Activated CD8-positive, alpha-beta memory T cell treated with anti-CD3 and anti-CD28 coated beads, Interleukin-2, amount 50 U/mL, for 48 hours (primary cell): ENCODE measurements around the gene PLXNA4.

Experiments
- DNase-seq: peaks from one replicate; pipeline ENCODE4 v3.0.0-alpha.2; 2020

The PLXNA4 gene

DNA sequence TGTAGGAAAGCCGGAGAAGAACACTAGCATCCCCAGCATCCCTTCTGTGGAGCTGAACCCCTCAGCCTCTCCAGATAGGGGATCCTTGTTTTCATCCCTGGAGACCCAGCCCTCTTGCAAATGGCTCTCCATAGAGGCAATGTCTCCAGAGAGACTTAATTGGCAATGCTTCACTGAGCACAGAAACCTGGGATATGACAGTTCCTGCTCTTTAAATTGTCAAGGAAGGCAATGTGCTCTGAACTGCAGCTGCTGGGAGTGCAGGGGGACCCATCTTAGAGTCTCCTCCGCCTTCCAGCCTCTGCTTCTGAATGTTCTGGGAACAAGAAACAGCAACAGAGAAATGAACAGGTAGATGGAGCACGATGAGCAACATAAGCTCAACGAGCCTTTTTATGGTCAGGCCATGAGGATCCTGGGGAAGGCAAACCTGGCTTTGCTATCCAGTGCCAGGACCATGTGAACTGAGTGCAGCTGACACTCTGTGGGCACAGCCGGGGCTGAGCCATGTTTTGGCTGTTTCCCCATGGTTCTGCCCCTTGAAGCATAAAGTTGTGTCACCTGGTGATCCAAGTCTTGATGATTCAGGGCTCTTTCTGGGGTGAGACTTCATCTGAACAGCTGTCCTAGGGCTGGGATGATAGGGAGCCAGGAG lies 481.0 kb downstream of the PLXNA4 start:
- no peak for DNase-seq

- DNase-seq: no peak
These were observed 484.2 kb downstream of the PLXNA4 start for GRCh38 chr7:132092106-132092505.

DNA sequence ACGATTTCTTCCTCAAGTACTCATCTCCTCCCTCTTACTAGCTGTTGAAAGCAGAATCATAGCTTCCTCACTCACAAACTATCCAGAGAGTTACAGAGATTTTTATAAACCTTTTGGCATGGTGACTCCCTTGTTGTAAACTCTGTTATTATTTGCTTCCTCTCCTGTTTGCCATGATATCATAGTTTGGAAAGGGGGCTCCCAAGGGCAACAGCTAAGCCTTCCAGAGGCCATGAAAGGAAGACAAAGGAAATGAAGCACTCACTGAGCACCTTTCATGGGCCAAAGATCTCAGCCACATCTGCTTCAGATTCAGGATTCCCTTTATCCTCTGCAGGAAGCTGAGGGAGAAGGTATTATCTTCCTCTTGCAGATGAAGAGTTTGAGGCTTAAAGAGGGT lies 484.6 kb downstream of the PLXNA4 start:
- DNase-seq: no peak

- no peak for DNase-seq
These were observed 485.8 kb downstream of the PLXNA4 start for GRCh38 chr7:132090444-132090843.

DNA sequence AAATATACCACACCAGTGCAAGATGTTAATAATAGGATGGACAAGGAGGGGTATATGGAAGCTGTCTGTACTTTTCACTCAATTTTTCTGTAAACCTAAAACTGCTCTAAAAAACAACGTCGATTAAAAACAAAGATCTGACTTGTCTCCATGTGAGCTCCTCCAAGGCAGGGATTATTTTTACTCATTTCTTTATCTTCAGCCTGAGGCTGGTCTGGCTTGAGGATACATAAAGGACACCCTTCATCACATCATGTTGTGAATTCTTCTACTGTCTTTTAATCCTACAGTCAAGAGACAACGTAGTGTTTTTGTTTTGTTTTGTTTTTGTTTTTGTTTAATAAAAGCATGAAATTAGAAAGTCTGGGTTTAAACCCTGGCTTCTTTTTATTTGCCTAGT lies 486.9 kb downstream of the PLXNA4 start:
- DNase-seq: no peak

GRCh38 chr7:132087421-132087820 lies 488.8 kb downstream of the PLXNA4 start:
- no peak for DNase-seq

DNA sequence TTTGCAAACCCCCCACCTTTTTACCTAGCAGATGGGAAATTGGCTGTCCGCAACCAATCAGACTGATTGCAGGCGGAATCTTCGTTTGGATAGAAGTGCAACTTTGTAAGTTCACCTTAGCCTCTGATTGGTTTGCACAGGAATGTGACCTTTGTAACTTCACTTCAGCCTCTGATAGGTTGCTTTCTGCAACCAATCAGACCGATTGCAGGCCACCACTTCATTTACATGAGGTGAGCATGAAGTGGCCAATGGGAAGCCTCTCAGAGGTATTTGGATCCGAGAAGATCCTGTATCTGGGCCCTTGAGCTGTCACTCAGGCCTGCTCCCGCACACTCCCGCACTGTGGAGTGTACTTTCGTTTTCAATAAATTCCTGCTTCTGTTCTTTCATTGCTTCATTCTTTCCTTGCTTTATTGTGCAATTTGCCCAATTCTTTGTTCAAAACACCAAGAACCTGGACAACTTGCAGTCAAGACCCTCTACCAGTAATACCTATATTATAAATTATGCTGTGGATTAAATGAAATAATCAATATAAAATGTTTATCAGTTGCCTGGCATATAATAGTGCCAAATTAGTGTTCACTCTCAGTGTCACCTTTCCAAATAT lies 491.4 kb downstream of the PLXNA4 start:
- no peak for DNase-seq

DNA sequence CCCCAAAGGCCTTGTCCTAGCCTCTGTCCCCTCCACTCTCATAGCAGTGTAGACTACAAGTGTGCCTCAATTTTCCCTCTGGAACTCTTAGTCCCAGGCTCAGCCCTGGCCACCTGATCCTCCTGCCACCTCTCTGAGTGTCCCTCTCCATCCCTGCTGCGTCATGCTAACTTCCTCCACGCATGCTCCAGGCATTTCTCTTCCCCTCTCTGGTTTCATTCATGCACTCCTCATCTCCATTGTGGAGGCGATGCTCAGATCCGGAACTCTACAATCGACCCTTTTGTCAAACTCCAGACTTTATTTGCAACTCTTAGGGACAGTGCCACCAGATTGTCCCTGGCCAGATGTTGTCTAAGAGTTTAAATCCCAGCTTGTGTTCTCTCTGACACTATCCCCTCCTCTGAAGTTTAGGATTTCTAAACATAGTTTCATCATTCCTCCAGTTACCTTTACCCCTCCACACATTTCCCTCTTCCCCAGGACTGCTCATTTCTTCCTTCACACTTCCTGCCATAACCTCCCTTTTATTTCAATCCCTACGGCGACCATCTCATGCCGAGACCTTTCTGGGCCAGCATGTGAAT lies 492.6 kb downstream of the PLXNA4 start:
- DNase-seq: no peak

GRCh38 chr7:132083126-132083525 lies 493.1 kb downstream of the PLXNA4 start:
- DNase-seq: no peak

GRCh38 chr7:132082394-132082793 lies 493.9 kb downstream of the PLXNA4 start:
- no peak for DNase-seq

DNA sequence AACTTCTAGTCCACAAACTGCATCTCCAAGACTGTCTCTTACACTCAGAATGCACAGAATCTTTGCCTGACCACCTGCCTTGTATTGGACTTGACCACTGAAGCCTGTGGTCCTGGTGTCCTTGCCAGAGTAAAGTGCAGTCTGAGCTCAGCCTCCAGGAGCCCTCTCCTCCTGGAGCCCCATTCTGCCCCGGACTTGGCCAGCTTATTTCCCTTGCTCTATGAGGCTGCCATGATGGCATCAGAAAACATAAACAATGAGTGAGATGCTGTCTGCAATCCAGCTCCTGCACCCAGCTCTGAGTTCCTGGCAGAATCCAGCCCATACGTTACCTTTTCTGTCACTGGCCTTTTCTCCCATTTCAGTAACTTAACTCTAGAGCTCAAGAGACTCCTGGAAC lies 494.6 kb downstream of the PLXNA4 start:
- DNase-seq: no peak

GRCh38 chr7:132080967-132081668 lies 495.2 kb downstream of the PLXNA4 start:
- DNase-seq: no peak

- DNase-seq: no peak
These were observed 495.8 kb downstream of the PLXNA4 start for GRCh38 chr7:132080467-132080866.

DNA sequence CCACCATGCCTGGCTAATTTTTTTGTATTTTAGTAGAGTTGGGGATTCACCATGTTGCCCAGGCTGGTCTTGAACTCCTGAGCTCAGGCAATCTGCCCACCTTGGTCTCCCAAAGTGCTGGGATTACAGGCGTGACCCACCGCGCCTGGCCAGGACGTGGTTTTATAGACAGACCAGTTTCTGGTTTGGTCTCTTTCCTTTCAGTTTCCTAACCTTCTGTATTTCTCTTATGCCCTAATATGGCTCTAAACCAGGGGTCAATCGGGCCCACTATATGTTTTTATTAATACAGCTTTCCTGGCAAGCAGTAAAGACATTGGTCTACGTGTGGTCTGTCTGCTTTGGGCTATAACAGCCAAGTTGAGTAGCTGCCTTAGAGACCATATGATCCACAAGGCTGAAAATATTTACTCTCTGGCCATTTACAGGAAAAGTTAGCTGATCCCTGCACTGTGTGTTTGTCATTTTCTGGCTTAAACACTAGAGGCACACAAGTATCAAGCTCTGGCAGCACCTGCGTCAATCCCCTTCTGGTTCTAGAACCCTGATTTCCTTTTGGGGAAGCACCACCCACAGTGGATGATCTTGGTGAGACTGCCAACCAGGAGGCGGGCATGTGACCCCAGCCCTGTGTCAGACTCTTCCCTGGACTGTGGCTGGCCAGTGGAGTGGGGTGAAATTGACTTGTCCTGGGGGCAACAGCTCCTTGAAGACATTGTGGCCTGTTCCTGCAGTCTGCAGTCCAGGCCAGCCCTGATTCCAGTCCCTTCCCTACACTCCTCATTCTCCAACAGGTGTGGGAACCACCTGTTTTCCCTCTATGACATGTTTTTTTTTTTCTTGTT lies 497.2 kb downstream of the PLXNA4 start:
- DNase-seq: no peak

- no peak for DNase-seq
These were observed 498.1 kb downstream of the PLXNA4 start for GRCh38 chr7:132077971-132078685.

DNA sequence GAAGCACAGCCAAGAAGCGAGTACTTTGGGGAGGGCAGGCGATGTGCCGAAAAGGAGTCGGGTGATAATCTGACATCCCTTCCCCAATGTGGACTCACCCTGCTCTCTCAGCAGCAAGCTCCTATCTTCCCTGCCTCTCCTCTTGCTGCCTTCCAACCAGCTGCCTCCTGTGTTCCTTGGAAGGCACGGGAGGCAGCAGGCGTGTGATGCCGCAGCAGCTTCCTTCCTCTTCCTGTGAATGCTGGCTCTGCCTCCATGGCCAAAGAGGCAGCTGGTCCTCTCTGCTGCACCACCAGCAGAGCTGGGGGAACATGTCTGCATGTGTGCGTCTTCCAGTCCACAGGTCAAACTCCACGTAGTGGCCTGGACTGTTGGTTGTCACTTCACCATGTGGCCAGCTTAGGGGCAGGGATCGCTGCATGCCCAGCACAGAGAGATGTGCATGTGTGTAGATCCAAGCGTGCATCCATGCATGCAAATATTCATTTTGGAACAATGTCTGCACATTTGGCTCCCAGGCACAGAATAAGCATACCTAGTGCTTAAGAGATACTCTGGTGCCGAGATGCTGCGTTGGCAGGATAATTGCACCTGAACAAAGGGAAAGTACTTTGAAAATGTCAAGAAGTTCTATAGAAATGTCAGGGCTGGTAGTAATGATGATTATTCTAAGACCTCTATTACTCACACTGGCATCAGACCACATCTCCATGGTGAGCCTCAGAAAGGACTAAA lies 499.8 kb downstream of the PLXNA4 start:
- DNase-seq: no peak

DNA sequence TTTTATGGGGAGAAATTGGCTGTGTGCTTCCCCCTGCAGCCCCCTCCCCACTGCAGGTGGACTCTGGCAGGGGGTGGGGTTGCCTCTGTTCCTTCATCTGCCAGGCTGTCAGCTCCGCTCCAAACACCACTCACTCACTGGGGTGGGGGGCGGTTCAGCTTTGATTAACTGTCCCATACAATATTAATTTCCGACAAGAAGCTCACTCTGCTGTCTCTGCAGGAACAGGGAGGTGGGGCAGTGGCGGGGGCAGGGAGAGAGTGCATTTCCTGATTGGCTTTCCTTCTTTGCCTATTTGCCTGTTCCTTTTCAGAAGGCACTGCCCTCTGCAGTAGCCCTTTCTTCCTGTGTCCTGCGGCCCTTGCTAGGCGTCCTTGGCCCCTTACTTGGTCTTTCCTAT lies 500.8 kb downstream of the PLXNA4 start:
- DNase-seq: no peak

DNA sequence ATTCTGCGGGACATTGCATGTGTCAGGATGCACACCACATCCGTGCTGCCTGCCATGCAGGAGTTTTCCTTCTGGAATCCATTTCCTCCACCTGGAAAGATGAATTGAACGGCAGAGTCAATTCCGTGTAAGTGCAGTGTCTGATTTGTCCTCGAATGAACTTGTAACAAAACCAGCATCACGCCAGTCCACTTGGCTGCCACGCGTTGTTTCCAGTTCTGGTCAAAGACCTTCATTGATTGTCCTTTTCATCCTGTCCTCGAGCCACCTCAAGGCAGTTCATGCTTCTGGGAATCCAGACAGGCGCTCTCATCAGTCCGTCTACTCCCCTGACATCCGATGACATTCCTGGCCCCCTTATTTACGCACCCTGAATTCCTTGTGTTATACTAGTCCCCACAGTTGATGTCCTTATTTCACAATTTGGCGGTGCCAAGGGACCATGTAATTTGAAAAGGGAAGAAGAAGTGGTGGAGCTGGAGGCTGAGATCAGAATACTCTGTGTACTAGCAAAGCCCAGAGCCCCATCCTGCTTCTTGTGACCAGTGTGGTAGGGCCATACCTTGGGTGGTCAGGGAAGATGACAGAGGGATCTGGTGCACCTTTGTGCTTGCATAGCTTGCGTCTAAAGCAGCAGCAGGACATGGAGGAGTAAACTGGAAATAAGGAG lies 502.2 kb downstream of the PLXNA4 start:
- DNase-seq: no peak
